HG02759 (cell line): ENCODE data around the gene GAB2.
"Not testable (repeated sequence)": the region's sequence is repeated elsewhere in the genome, so short reads cannot be mapped to it uniquely, and the experiment has no call there.

ENCODE experiments used
- ATAC-seq: cut with Tn5 transposase; IDR thresholded peaks from one replicate; pipeline ENCODE4 v1.9.1; 2021; ENCODE audit warnings: mild to moderate bottlenecking, moderate library complexity; ENCODE audit not compliant: unreplicated experiment

The GAB2 gene

DNA sequence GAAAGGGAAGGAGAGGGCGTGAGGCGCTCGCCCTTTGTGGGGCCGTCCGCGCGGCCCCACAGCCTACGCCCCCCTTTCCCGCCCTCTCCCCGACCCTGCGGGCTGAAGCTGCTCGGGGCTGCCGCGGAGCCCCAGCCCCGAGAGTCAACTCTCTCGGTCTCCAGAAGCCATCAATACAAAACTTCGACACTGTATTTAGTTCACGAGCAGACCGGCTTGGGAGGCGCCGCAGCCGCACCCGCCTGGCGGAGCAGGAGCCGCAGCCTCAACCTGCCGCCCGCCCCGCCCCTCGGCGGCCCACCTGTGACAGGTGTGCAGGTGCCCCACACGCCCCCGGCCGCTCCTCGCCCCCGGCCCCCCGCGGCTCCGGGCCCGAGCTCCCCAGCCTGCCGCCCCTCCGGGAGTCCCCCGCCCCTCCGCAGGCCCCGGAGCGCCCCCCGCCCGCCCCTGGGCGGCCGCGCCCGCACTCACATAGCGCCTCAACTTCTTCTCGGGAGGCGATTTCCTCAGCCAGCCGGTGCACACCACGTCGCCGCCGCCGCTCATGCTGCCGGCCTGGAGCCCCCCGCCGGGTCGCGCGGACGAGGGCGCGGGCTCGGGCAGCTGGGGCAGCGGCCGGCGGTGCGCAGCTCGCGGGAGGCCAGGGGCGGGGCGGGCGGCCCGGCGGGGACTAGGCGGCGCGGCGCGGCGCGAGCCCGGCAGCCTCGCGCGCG, at the start of gene GAB2:
Gene GAB2, minus strand, starts transcription at position 646 of the 713 bp plus-strand sequence. Its CDS starts 100 bp downstream, at position 546.
- no peak for ATAC-seq

- no peak for ATAC-seq
These were observed 49.8 kb upstream of the GAB2 start for GRCh38 chr11:78467370-78467769.

DNA sequence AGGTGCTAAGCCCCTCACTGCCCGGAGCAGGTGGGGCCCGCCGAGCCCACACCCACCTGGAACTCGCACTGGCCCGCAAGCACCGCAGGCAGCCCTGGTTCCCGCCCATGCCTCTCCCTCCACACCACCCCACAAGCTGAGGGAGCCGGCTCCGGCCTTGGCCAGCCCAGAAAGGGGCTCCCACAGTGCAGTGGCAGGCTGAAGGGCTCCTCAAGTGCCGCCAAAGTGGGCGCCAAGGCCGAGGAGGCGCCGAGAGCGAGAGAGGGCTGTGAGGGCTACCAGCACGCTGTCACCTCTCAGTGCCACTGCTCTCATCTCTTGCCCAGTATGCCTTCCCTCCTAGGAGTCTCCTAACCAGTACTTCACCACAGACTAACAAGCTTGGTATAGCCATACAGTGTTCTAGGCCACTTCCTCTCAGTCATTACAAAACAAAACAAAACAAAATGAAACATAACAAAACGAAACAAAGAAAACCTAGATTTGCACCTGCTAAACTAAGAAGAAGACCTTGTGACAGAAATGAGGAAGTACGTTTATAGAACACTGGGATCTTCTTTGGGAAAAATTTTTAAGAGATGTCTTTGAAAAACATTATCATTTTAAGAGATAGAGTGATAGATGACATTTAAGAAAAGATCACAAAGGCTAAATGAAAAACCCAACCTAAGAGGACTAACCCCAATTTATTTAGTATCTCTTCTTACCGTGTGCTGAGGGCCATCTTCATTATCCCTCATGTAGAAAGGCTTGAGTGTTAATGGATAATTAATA, 47.7 kb upstream of the GAB2 start:
- ATAC-seq = peak; percentile 99

GRCh38 chr11:78464787-78465168, 47.2 kb upstream of the GAB2 start:
- not testable (repeated sequence) for ATAC-seq

DNA sequence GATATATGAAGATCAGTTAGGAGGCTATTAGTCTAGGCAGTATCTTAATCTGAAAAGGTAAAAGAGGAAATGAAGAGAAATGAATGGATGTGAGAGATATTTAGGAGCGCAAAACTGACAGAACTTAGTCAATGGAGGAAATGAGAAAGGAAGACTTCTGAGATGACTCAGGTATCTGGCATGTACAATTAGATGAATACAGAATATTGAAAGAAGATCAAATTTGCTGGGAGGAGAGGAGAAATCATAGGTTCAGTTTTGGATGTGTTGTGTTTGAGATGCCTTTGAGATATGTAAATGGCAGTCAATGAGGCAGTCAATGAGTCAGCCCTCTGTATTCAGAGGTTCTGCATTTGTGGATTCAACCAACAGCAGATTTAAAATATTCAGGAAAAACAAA, 42.9 kb upstream of the GAB2 start:
- ATAC-seq = no peak

DNA sequence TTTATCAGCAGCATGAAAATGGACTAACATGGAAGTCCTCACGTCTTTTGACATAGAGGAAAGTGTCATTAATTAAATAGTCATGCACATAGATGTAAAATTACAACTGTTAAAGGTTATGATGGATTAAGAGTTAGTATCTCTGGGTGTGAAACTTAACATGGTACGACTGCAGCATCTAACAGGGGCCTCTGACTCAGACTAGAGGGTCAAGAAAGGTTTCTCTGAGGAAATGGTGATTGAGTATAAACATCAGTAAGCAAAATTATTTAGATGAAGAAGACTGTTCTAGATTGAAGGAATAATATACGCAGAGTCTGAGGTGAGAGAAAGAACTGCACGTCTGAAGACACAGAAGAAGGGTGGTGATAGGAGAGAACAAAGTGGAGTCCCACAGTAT, 42.1 kb upstream of the GAB2 start:
- no peak for ATAC-seq

DNA sequence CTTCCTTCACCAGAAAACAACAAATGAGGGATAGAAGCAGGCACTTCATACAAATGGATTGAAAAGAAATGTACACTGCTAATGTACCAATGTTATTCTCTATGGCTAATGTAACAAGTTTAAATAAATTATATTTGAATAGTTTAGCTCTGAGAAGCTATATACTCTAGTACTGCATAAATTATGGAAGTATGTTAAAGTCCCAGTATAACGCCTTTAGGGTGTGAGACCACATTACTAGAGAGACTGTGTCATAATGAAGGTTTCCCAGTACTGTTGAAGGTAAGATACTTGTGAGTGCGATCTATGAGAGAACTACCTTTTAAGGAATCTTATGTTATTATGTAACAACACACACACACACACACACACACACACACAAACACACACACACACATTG, 39.8 kb upstream of the GAB2 start:
- ATAC-seq = no peak

DNA sequence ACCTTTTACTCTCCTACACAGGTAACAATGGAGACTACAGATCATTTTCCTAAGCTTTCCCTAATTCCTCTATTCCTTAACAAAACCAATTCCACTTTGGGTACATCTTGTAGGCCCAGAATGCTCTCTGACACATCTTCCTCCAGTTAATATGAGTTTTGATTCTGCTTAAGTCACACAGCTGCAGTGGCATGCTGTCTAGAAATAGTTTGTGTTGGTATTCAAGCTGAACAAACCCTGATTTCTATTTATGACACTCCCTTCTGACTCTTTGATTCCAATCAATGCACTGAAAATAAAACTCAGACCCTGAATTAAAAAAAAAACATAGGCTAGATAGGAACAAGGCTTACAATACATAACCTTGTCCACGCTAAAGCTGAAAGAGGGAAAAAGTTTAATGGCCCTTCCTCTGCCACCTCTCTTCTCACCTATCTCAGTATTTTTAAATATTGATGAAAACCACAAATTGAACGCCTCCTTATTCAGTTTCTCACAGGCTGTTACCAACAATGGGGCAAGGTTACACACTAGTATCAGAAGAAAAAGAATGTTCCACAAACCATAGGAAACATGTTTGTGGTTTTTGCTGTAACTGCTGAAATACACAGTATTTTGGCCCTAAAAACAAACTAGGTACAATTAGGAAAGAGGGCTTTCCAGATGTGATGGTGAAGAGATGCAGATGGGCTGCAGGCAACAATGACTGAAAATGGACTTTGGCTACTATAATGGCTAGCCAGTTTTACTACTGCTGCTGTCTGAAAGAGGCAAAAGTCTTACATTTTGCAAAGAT, 35.7 kb upstream of the GAB2 start:
- ATAC-seq = peak; percentile 65

DNA sequence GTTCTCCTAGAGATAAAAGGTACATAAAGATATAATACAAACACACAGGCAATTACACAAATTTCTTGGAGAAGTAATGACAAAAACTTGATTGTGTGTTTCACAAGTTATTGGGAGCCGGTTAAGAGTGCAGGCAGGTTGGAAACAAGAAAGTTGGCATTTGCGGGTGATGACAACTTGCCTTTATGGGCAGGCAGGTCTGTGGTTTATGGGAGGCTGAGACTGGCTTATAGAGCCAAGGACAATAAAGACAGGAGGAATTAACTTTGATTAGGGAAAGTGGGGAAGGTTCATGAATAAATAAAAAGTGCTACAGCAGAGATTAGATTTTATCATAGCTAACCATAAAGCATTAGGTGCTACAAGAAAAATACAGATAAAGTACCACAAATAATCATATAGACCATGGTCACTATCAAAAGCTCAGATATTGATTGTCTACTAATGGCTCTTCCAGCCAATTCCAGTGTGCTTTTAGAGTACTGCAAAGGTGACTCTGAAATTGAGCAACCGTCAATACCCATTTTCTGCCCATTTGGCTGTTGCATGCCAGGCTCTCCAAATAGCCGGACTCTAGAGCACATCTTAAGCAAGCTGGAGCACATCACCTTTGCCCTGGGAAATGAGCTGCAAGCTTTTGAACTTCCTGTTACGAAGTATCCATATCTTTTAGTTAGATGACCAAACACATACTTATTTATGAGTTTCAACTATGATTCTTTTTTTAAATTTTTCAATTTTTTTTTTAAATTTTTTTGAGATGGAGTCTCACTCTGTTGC, 33.9 kb upstream of the GAB2 start:
- no peak for ATAC-seq

DNA sequence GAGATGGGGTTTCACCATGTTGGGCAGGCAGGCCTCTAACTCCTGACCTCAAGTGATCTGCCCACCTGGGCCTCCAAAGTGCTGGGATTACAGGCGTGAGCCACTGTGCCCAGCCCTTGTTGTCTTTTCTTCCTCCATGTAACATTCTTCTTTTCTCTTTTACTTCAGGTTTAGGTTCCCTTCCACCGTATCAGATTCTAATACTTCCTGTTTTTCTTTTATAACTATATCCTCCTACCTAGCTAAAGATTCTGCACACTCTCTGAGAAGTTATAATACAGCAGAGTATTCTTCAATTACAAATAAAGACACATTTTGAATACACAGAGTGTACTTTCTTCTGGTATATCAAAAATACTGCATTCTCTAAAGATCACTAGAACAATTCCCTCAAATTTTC, 33.2 kb upstream of the GAB2 start:
- no peak for ATAC-seq

DNA sequence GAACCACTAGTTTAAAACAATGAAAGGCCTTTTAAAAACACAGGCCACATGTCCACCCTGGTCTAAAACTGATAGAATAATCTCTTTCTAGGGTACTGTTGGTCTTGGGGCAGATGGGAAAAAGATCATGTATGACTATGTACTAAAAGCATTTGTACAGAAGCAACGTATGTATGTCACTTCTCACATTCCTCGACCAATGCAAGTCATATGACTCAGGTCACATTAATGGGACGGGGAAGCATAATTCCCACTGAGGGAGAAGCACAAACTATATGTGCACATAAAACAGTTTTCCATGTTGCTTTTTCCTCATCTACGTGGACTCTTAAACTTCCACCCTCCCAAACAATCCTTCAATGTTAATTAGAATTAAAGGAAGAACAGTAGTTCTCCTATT, 32.2 kb upstream of the GAB2 start:
- no peak for ATAC-seq

GRCh38 chr11:78446210-78446609, 28.6 kb upstream of the GAB2 start:
- no peak for ATAC-seq

DNA sequence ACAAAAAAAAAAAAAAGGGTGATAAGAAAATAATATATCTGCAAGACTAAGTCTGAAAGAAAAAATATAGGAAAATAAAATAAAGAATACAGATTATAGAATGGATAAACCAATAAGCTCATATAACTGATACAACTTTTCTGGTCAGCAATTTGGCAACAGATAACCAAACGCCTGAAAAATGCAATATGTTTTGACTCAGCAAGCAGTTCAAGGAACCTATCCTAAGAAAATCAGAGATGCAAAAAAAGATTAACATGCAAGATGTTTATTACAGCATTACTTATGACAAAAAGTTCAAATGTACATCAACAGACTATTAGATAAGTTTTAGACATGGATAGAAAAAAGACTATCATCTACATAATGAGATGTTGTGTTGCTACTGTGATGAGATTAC, 27.1 kb upstream of the GAB2 start:
- ATAC-seq = no peak

DNA sequence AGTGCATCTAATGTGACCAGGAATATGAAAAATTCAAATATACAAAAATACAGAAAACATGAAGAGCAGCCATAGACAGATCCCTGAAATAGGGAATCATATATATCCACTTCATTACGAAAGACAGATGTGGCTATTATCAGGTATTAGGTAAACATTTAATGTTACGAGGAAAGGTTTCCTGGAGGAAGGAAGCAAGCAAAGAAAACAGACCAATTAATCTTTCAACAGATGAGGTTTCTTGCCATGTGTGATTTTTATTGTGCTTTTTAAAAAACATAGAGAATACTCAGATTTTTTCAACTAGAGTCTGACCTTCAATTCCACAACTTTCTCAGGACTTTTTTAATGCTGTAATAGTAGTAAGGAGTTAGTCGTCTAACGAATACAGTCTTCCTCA, 24.3 kb upstream of the GAB2 start:
- ATAC-seq = no peak

- ATAC-seq = peak; percentile 66
These were observed 20.8 kb upstream of the GAB2 start for GRCh38 chr11:78438298-78438975.

- no peak for ATAC-seq
These were observed 15.3 kb upstream of the GAB2 start for GRCh38 chr11:78432956-78433355.

GRCh38 chr11:78432058-78432515, 14.5 kb upstream of the GAB2 start:
- ATAC-seq = no peak

- ATAC-seq = no peak
These were observed 12.0 kb upstream of the GAB2 start for GRCh38 chr11:78429660-78430059.

DNA sequence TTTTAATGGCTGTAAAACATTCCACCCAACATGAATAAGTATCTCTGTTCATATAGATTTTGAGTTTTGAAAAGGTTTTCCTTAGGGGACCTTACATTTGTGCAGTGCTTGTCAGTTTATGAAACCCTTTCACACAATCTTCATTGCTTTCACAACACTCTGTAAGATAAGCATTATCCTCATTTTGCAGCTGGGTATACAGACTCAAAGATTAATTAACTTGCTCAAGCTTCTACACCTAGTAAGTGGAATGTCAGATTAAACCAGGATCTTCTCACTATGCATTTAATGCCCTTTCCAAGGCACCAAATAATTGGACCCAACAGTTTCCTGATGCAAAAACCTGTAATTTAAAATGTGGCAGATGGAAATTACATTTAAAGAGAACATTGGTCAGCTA, 11.6 kb upstream of the GAB2 start:
- no peak for ATAC-seq

GRCh38 chr11:78428773-78429172, 11.2 kb upstream of the GAB2 start:
- ATAC-seq = no peak
